GM18507 (cell line): ENCODE results near the gene AGPS.
"Not testable (repeated sequence)": the region's sequence is repeated elsewhere in the genome, so short reads cannot be mapped to it uniquely, and the experiment has no call there.

Experiments
- DNase-seq: peaks from one replicate; pipeline ENCODE4 v3.0.0; 2011; ENCODE audit warnings: low read depth; ENCODE audit not compliant: insufficient read length; ENCODE audit errors: extremely low spot score
- FAIRE-seq: peaks from 2 replicates; lab custom pipeline; 2011; peaks lifted over from hg19 to GRCh38; lab: Jason Lieb, UNC

The AGPS gene

GRCh38 chr2:177392373-177393202 is at the start of gene AGPS:
TSS of gene AGPS (plus strand) at chr2:177392773. CDS start at chr2:177392790, 17 bp downstream.
- FAIRE-seq (peak; percentile 86), DNase-seq (peak; percentile 71)

- DNase-seq, result no peak
- FAIRE-seq, result no peak
Measured at GRCh38 chr2:177343773-177344172, 48.8 kb upstream of the AGPS start.

GRCh38 chr2:177344316-177344715 is 48.3 kb upstream of the AGPS start:
- DNase-seq (no peak), FAIRE-seq (no peak)

GRCh38 chr2:177346192-177346591 is 46.4 kb upstream of the AGPS start:
- FAIRE-seq, result no peak

GRCh38 chr2:177347570-177347969 is 45.0 kb upstream of the AGPS start:
- DNase-seq (no peak), FAIRE-seq (no peak)

More at GRCh38 chr2:177346192-177346591, 46.4 kb upstream of the AGPS start:
- no peak for DNase-seq

GRCh38 chr2:177348118-177348654 is 44.4 kb upstream of the AGPS start:
- no peak for DNase-seq
- no peak for FAIRE-seq

GRCh38 chr2:177348733-177349693 is 43.6 kb upstream of the AGPS start:
- FAIRE-seq (no peak), DNase-seq (no peak)

GRCh38 chr2:177350624-177351023 is 41.9 kb upstream of the AGPS start:
- DNase-seq, FAIRE-seq: not testable (repeated sequence)

- FAIRE-seq, result not testable (repeated sequence)
Measured at GRCh38 chr2:177351121-177351520, 41.5 kb upstream of the AGPS start.

GRCh38 chr2:177352441-177353186 is 40.0 kb upstream of the AGPS start:
- FAIRE-seq, result no peak
- DNase-seq, result no peak

More at GRCh38 chr2:177351121-177351520, 41.5 kb upstream of the AGPS start:
- DNase-seq, result not testable (repeated sequence)

GRCh38 chr2:177353187-177353478 is 39.4 kb upstream of the AGPS start:
- no peak for FAIRE-seq
- DNase-seq, result no peak

- FAIRE-seq, DNase-seq: not testable (repeated sequence)
Measured at GRCh38 chr2:177354541-177354940, 38.0 kb upstream of the AGPS start.

- FAIRE-seq (no peak), DNase-seq (no peak)
Measured at GRCh38 chr2:177355874-177356273, 36.7 kb upstream of the AGPS start.

GRCh38 chr2:177359836-177360595 is 32.6 kb upstream of the AGPS start:
- no peak for DNase-seq
- FAIRE-seq, result no peak

- DNase-seq (no peak), FAIRE-seq (no peak)
Measured at GRCh38 chr2:177362499-177362898, 30.1 kb upstream of the AGPS start.

GRCh38 chr2:177363332-177363731 is 29.2 kb upstream of the AGPS start:
- DNase-seq, result no peak
- FAIRE-seq, result no peak

- not testable (repeated sequence) for FAIRE-seq, DNase-seq
Measured at GRCh38 chr2:177365764-177366163, 26.8 kb upstream of the AGPS start.

- not testable (repeated sequence) for DNase-seq
Measured at GRCh38 chr2:177368023-177368422, 24.6 kb upstream of the AGPS start.

GRCh38 chr2:177379354-177379753 is 13.2 kb upstream of the AGPS start:
- no peak for DNase-seq
- FAIRE-seq, result no peak

More at GRCh38 chr2:177368023-177368422, 24.6 kb upstream of the AGPS start:
- FAIRE-seq, result not testable (repeated sequence)
